Measurements from ENCODE around the gene SDF4.

SDF4 gene

DNA sequence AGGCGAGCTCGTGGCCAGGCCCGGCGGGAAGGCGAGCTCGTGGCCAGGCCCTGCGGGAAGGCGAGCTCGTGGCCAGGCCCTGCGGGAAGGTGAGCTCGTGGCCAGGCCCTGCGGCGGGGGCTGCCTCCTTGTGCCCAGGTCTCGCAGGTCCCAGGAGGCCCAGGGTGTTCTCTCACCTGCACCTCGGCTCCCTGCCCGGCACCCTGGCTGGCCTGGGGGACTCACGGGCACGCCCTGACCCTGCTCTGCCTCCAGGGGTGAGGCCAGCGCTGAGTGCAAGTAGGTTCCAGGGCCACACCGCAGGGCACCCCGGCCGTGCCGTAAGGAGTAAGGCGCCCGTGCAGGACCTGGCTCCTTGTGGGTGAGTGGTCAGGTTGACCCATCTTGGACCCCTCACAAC, 4.4 kb downstream of the SDF4 start:
- no peak overlapping the region for H2AFZ ChIP-seq (ENCODE audit: low read depth)
- H4K20me1 ChIP-seq (ENCODE audit: insufficient read depth): no peaks in the 10 kb centered on the region
- H3K4me1 ChIP-seq (ENCODE audit: low read depth, poor library complexity, severe bottlenecking): peaks cover 4% of the 10 kb centered on the region
- no peak overlapping the region for H3K27ac ChIP-seq
- no peak overlapping the region for H3K4me2 ChIP-seq
- H3K9ac ChIP-seq: no peak overlapping the region
- H3K4me3 ChIP-seq (IDR thresholded peaks at IDR 0.05; ENCODE audit: insufficient read depth, low read depth, low read length): no peak overlapping the region
- peaks cover 6% of the 10 kb centered on the region; the same call in 1 of the 2 replicates for H3K36me3 ChIP-seq (ENCODE audit: insufficient read depth)
- H3K27me3 ChIP-seq (ENCODE audit: insufficient read depth, low read depth): no peaks in the 10 kb centered on the region
- TF ChIP-seq, protein P1, sequence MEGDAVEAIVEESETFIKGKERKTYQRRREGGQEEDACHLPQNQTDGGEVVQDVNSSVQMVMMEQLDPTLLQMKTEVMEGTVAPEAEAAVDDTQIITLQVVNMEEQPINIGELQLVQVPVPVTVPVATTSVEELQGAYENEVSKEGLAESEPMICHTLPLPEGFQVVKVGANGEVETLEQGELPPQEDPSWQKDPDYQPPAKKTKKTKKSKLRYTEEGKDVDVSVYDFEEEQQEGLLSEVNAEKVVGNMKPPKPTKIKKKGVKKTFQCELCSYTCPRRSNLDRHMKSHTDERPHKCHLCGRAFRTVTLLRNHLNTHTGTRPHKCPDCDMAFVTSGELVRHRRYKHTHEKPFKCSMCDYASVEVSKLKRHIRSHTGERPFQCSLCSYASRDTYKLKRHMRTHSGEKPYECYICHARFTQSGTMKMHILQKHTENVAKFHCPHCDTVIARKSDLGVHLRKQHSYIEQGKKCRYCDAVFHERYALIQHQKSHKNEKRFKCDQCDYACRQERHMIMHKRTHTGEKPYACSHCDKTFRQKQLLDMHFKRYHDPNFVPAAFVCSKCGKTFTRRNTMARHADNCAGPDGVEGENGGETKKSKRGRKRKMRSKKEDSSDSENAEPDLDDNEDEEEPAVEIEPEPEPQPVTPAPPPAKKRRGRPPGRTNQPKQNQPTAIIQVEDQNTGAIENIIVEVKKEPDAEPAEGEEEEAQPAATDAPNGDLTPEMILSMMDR (conservative IDR thresholded peaks at IDR 0.05; ENCODE audit: low read depth, low read length): no peak
- peaks cover 43% of the 10 kb centered on the region for H3K79me2 ChIP-seq (ENCODE audit: insufficient read depth, low read depth)

DNA sequence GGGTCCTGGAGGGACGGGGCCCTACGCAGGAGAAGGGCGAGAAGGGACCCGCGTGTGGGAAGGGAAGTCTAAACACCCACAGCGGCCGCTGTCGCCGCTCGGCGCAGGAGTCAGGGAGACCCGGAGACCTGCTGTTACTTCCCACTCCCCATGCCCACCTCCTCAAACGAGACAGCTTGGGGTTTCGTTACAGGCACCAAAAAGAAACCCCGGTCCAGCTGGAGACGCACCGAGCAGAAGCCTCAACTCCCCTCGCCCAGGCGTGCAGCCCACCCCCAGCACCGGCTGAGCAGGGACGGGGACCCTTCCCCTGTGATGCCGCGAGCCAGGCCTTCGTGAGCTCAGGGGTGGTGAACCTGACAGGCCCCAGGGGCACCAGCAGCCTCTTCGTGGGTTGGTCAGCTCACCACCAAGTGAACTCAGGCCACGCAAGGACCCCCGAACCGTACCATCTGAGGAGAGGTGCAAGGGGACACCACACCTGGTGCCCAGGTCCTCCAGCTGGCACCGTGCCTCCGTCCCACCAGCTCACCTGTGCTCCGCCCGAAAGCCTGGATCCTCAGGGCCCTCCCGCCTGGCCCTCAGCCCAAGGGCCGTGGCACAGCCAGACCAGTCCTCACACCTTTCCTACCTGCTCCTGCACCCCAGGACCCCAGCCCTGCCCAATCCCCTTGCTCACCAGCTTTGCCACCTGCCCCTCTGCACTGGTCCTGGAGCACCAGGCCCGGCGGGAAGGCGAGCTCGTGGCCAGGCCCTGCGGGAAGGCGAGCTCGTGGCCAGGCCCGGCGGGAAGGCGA, 5.0 kb downstream of the SDF4 start:
- TF ChIP-seq, protein P1 (conservative IDR thresholded peaks at IDR 0.05; ENCODE audit: low read depth, low read length): no peak
- no peak overlapping the region for H3K27ac ChIP-seq
- no peaks in the 10 kb centered on the region for H3K27me3 ChIP-seq (ENCODE audit: insufficient read depth, low read depth)
- H3K4me1 ChIP-seq (ENCODE audit: low read depth, poor library complexity, severe bottlenecking): peaks cover 4% of the 10 kb centered on the region
- H2AFZ ChIP-seq (ENCODE audit: low read depth): no peak overlapping the region
- no peak overlapping the region for H3K9ac ChIP-seq
- peaks cover 43% of the 10 kb centered on the region for H3K79me2 ChIP-seq (ENCODE audit: insufficient read depth, low read depth)
- H3K4me2 ChIP-seq: no peak overlapping the region
- no peak overlapping the region for H3K4me3 ChIP-seq (IDR thresholded peaks at IDR 0.05; ENCODE audit: insufficient read depth, low read depth, low read length)
- H4K20me1 ChIP-seq (ENCODE audit: insufficient read depth): no peaks in the 10 kb centered on the region
- H3K36me3 ChIP-seq (ENCODE audit: insufficient read depth): peaks cover 6% of the 10 kb centered on the region; the same call in 1 of the 2 replicates

DNA sequence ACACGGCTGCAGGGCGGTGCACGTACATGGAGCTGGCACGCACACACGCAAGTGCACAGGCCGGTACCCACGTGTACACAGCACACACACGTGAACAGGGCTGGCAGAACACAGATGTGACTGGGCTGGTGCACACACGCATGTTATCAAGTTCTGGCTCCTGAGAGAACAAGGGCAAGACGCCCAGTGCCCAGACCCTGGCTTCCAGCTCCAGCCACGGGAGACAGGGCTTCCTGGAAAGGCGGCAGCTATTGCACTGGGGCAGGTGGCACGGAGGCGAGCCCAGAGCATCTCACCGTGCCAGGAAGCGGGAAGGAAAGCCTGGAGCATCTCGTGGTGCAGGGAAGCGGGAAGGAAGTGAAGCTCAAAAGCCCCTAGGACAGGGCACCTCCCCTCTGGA, 5.9 kb downstream of the SDF4 start:
- TF ChIP-seq, protein P1 (conservative IDR thresholded peaks at IDR 0.05; ENCODE audit: low read depth, low read length): no peak
- Histone ChIP-seq H4K20me1 (ENCODE audit: insufficient read depth) (no peaks in the 10 kb centered on the region), H3K36me3 (ENCODE audit: insufficient read depth) (peaks cover 6% of the 10 kb centered on the region; the same call in 1 of the 2 replicates), H2AFZ (ENCODE audit: low read depth) (no peak overlapping the region), H3K9ac (no peak overlapping the region), H3K27ac (no peak overlapping the region), H3K27me3 (ENCODE audit: insufficient read depth, low read depth) (no peaks in the 10 kb centered on the region), H3K4me2 (no peak overlapping the region), H3K79me2 (ENCODE audit: insufficient read depth, low read depth) (peaks cover 36% of the 10 kb centered on the region), H3K4me1 (ENCODE audit: low read depth, poor library complexity, severe bottlenecking) (peaks cover 4% of the 10 kb centered on the region), H3K4me3 (IDR thresholded peaks at IDR 0.05; ENCODE audit: insufficient read depth, low read depth, low read length) (no peak overlapping the region)

DNA sequence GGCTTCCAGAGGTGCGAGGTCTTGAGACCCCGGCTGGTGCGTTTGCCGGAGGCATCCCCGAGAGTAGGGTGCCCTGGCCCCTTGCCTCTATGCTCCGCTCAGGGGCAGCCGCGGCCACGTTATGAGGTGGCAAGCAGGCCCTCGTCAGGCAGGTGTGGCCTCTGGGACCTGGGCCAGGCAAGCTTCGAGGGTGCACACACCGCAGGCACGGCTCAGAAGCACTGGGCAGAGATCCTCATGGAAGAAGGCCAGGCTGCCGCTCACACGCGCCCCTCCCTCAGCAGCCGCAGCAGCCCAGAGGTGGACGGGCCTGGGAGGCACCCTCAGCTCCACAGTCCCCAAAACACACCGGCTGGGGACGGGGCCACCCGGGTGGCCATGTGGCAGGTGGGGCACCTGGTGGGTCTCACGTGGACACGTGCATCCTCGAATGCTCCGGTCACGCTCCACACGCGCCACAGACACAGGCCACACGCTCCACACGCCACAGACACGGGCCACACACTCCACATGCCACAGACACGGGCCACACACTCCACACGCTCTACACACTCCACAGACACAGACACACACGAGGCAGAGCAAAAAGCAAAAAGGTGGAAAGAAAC, 6.5 kb downstream of the SDF4 start:
- no peak overlapping the region for H3K4me3 ChIP-seq (IDR thresholded peaks at IDR 0.05; ENCODE audit: insufficient read depth, low read depth, low read length)
- H3K36me3 ChIP-seq (ENCODE audit: insufficient read depth): peaks cover 6% of the 10 kb centered on the region; the same call in 1 of the 2 replicates
- H3K4me1 ChIP-seq (ENCODE audit: low read depth, poor library complexity, severe bottlenecking): peaks cover 4% of the 10 kb centered on the region
- no peak overlapping the region for H2AFZ ChIP-seq (ENCODE audit: low read depth)
- no peak overlapping the region for H3K9ac ChIP-seq
- H3K79me2 ChIP-seq (ENCODE audit: insufficient read depth, low read depth): peaks cover 30% of the 10 kb centered on the region
- TF ChIP-seq, protein P1 (conservative IDR thresholded peaks at IDR 0.05; ENCODE audit: low read depth, low read length): no peak
- H3K27ac ChIP-seq: no peak overlapping the region
- H3K4me2 ChIP-seq: no peak overlapping the region
- H4K20me1 ChIP-seq (ENCODE audit: insufficient read depth): no peaks in the 10 kb centered on the region
- H3K27me3 ChIP-seq (ENCODE audit: insufficient read depth, low read depth): no peaks in the 10 kb centered on the region
